GM21528 (cell line): Measurements from ENCODE around the gene BMP2K.
A peak's percentile ranks its signal among the peaks of the same experiment; 100 is the strongest.

Source experiments
- ATAC-seq: cut with Tn5 transposase; IDR thresholded peaks from one replicate; pipeline ENCODE4 v1.9.1; 2021; ENCODE audit warnings: mild to moderate bottlenecking, moderate library complexity; ENCODE audit not compliant: unreplicated experiment, low FRiP score

The BMP2K gene

GRCh38 chr4:78763763-78764387, 12.3 kb upstream of the BMP2K start:
- no peak for ATAC-seq

GRCh38 chr4:78764498-78764961, 11.6 kb upstream of the BMP2K start:
- ATAC-seq, result no peak

GRCh38 chr4:78765432-78766006, 10.6 kb upstream of the BMP2K start:
- no peak for ATAC-seq

GRCh38 chr4:78766026-78766425, 10.1 kb upstream of the BMP2K start:
- no peak for ATAC-seq

GRCh38 chr4:78766650-78767049, 9.5 kb upstream of the BMP2K start:
- peak; percentile 88 for ATAC-seq

- peak; percentile 68 for ATAC-seq
These were observed 8.8 kb upstream of the BMP2K start for GRCh38 chr4:78767350-78767749.

- ATAC-seq, result no peak
These were observed 7.5 kb upstream of the BMP2K start for GRCh38 chr4:78768452-78769180.

GRCh38 chr4:78770091-78770642, 6.0 kb upstream of the BMP2K start:
- no peak for ATAC-seq

- ATAC-seq, result no peak
These were observed 3.5 kb upstream of the BMP2K start for GRCh38 chr4:78772526-78773091.

GRCh38 chr4:78774417-78774816, 1.7 kb upstream of the BMP2K start:
- ATAC-seq, result no peak

GRCh38 chr4:78775303-78776078, 659 bp upstream of the BMP2K start:
- peak; percentile 60 for ATAC-seq

GRCh38 chr4:78776729-78777575, 802 bp downstream of the BMP2K start:
- peak; percentile 39 for ATAC-seq

- ATAC-seq, result no peak
These were observed 1.4 kb downstream of the BMP2K start for GRCh38 chr4:78777576-78777940.

GRCh38 chr4:78778530-78778929, 2.4 kb downstream of the BMP2K start:
- no peak for ATAC-seq

- ATAC-seq, result no peak
These were observed 3.1 kb downstream of the BMP2K start for GRCh38 chr4:78779280-78779679.

- no peak for ATAC-seq
These were observed 3.9 kb downstream of the BMP2K start for GRCh38 chr4:78780093-78780492.

GRCh38 chr4:78781139-78781538, 5.0 kb downstream of the BMP2K start:
- no peak for ATAC-seq

GRCh38 chr4:78781924-78782323, 5.8 kb downstream of the BMP2K start:
- no peak for ATAC-seq

GRCh38 chr4:78784236-78784865, 8.2 kb downstream of the BMP2K start:
- no peak for ATAC-seq
